ENCODE data around the gene PTGR1. TPM values are rescaled to one million over a fixed set of nuclear protein-coding genes. Genes with fewer than 3 reads are reported as not detected.
A peak's percentile ranks its signal among the peaks of the same experiment; 100 is the strongest.

The PTGR1 gene
- polyA plus RNA-seq, 1 of the 3 experiments (the other 2 are of a cell fraction), result 33.0 TPM

GRCh38 chr9:111632060-111632459 is 32.6 kb upstream of the PTGR1 start:
- 39% methylated on average over 5 of the region's 5 CpGs for WGBS (ENCODE audit: low lambda C conversion rate)
- Histone ChIP-seq H3K4me3 (ENCODE audit: low read depth in 2 of 2, low read length in 1 of 2) (peak overlapping the region; percentile 90 to 97), H3K9me3 (no peaks in the 10 kb centered on the region), H2AFZ (ENCODE audit: low read depth) (peak overlapping the region; percentile 60; the same call in 1 of the 2 replicates), H3K9me2 (no peaks in the 10 kb centered on the region), H4K20me1 (ENCODE audit: insufficient read depth) (peaks cover 28% of the 10 kb centered on the region), H3K27ac (ENCODE audit: low read depth in 2 of 2, low read length in 1 of 2) (peak overlapping the region in 1 of 2 experiments; percentile 60; a peak in 1 of 4 replicates), H3K4me1 (ENCODE audit: control insufficient read depth in 1 of 2, insufficient read depth in 2 of 2, low read depth in 1 of 2, low read length in 1 of 2) (peaks cover 10 to 21% of the 10 kb centered on the region in 2 experiments; a peak in 3 of 4 replicates), H3K79me2 (ENCODE audit: insufficient read depth) (peaks cover 59% of the 10 kb centered on the region), H3K4me2 (peak overlapping the region; percentile 97), H3K9ac (peak overlapping the region; percentile 82), H3K36me3 (replicated peaks in 1 of 2; ENCODE audit: control insufficient read depth in 1 of 2, insufficient read depth in 2 of 2, low read length in 1 of 2) (no peaks in the 10 kb centered on the region), H3F3A (replicated peaks; ENCODE audit: insufficient read depth) (peaks cover 5% of the 10 kb centered on the region), H3K27me3 (ENCODE audit: insufficient read depth) (no peaks in the 10 kb centered on the region)
- ChIA-PET CTCF (interaction anchor here (1.0 to 1.4 kb wide), 2 partner anchors 10 to 34 kb away, joined by 5 to 8 read pairs; no protein-coding TSS in a partner anchor), POLR2A (interaction anchor here (2.4 kb wide), 1 partner anchor 30 kb away, joined by 10 read pairs; the partner anchor contains the start of gene GNG10)
- DNase-seq, result no peak
- no peak for TF ChIP-seq IRF3 (IDR thresholded peaks at IDR 0.05; ENCODE audit: low read depth, low read length)
- no peak for TF ChIP-seq GATA2 (CRISPR knock-in tag; IDR thresholded peaks at IDR 0.05)
- TF ChIP-seq ELF1 (IDR thresholded peaks at IDR 0.05), result no peak
- no peak for TF ChIP-seq NFIC (IDR thresholded peaks at IDR 0.05; ENCODE audit: borderline replicate concordance)
- TF ChIP-seq CHD2 (IDR thresholded peaks at IDR 0.05; ENCODE audit: low read length, partially characterized antibody), result no peak
- no peak for TF ChIP-seq SMC3 (IDR thresholded peaks at IDR 0.05; ENCODE audit: low read depth, low read length)
- TF ChIP-seq MXI1 (IDR thresholded peaks at IDR 0.05; ENCODE audit: low read depth, low read length), result no peak

GRCh38 chr9:111631214-111631971 is 31.9 kb upstream of the PTGR1 start, which contains the start of gene DNAJC25:
TSS of gene DNAJC25 (plus strand) at chr9:111631334. CDS start at chr9:111631408, 74 bp downstream.
- H4K20me1 ChIP-seq (ENCODE audit: insufficient read depth), result peaks cover 21% of the 10 kb centered on the region
- H3F3A ChIP-seq (replicated peaks; ENCODE audit: insufficient read depth), result peaks cover 5% of the 10 kb centered on the region
- H3K36me3 ChIP-seq (replicated peaks in 1 of 2; ENCODE audit: control insufficient read depth in 1 of 2, insufficient read depth in 2 of 2, low read length in 1 of 2), result no peaks in the 10 kb centered on the region
- H3K27ac ChIP-seq (ENCODE audit: low read depth in 2 of 2, low read length in 1 of 2), result peak within 1 kb of the TSS; percentile 60 to 79; a peak in 3 of 4 replicates
- H3K4me2 ChIP-seq, result peak within 1 kb of the TSS; percentile 97
- ChIA-PET CTCF (interaction anchor here (0.5 to 1.4 kb wide), 3 partner anchors 9 to 33 kb away, joined by 4 to 8 read pairs (median 5); no protein-coding TSS in a partner anchor), POLR2A (interaction anchor here (0.5 to 2.4 kb wide), 4 partner anchors 21 to 130 kb away, joined by 3 to 10 read pairs (median 4); partner anchors contain the start of gene GNG10)
- no peaks in the 10 kb centered on the region for H3K9me3 ChIP-seq
- peak within 1 kb of the TSS; percentile 90 to 97 for H3K4me3 ChIP-seq (ENCODE audit: low read depth in 2 of 2, low read length in 1 of 2)
- peak; percentile 99 for DNase-seq
- peak within 1 kb of the TSS; percentile 97 for H2AFZ ChIP-seq (ENCODE audit: low read depth)
- H3K9me2 ChIP-seq, result no peaks in the 10 kb centered on the region
- H3K27me3 ChIP-seq (ENCODE audit: insufficient read depth), result no peaks in the 10 kb centered on the region
- H3K4me1 ChIP-seq (ENCODE audit: control insufficient read depth in 1 of 2, insufficient read depth in 2 of 2, low read depth in 1 of 2, low read length in 1 of 2), result peaks cover 10 to 21% of the 10 kb centered on the region in 2 experiments; a peak in 3 of 4 replicates
- 2% methylated on average over 18 of the region's 79 CpGs for WGBS (ENCODE audit: low lambda C conversion rate)
- H3K79me2 ChIP-seq (ENCODE audit: insufficient read depth), result peaks cover 52% of the 10 kb centered on the region
- H3K9ac ChIP-seq, result peak within 1 kb of the TSS; percentile 82
- TF ChIP-seq ELF1 (IDR thresholded peaks at IDR 0.05), result peak; percentile 79; the same call in 1 of the 2 replicates
- no peak for TF ChIP-seq EZH2phosphoT487 (IDR thresholded peaks at IDR 0.05; ENCODE audit: borderline replicate concordance, low read depth)
- no peak for TF ChIP-seq EP300 (IDR thresholded peaks at IDR 0.05; ENCODE audit: borderline replicate concordance in 1 of 2, low read depth in 1 of 2, low read length in 1 of 2)
- no peak for TF ChIP-seq RCOR1 (IDR thresholded peaks at IDR 0.05; ENCODE audit: low read length)
- TF ChIP-seq NRF1 (IDR thresholded peaks at IDR 0.05; ENCODE audit: low read depth, low read length), result peak; percentile 91
- no peak for TF ChIP-seq RAD21 (IDR thresholded peaks at IDR 0.05; ENCODE audit: low read length)
- no peak for TF ChIP-seq ZBTB33 (IDR thresholded peaks at IDR 0.05; ENCODE audit: borderline replicate concordance, low read depth)
- TF ChIP-seq MXI1 (IDR thresholded peaks at IDR 0.05; ENCODE audit: low read depth, low read length), result peak; percentile 37
- TF ChIP-seq MAX (IDR thresholded peaks at IDR 0.05; ENCODE audit: low read depth), result peak; percentile 44
- peak; percentile 96 for TF ChIP-seq POLR2AphosphoS5 (IDR thresholded peaks at IDR 0.05; ENCODE audit: low read depth, low read length)
- 0 out of 2 replicates have a peak, but pooled peaks have one; percentile 17 for TF ChIP-seq REST (IDR thresholded peaks at IDR 0.05; ENCODE audit: low read depth, low read length)
- peak; percentile 97 for TF ChIP-seq TAF1 (IDR thresholded peaks at IDR 0.05; ENCODE audit: borderline replicate concordance, low read depth, low read length)

Measured in SK-N-SH (cell line).